ENCODE measurements around the gene TMEM217.

The TMEM217 gene

DNA sequence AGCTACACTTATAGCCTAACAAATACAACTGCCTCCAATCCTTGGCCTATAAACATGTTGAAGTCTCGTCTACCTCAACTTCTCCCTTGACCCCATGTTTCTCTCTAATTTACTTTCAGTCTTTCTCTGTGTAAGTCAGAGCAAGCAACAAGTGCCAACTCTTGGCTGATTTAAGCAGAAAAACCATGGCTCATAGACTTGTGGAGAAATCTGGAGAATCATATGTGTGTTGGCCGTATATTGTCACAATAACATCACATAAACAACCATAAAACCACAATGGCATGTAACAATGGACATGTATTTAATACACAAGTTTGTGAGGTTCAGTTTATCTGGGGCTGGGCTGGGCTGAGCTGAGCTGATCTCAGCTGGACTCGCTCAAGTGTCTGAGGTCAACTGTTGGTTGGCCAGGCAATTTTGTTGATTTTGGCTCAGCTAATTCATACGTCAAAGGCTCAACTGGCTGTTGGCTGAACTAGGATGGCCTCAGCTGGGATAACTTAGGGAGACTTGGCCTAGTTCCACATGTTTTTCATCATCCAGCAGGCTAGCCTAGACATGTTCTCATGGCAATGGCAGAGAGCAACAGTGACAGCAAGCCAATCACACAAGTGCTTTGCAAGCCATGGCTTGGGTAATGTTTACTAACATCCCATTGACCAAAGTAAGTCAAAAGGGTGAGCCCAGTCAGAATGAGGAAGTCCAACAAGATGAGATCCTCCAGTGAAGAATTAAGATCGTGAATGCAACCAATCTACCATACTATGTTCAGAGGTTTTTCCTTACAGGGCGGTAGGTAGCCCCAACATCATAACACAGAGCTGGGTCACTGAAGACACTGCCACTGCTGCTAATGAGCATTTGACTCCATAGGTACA lies 13.3 kb downstream of the TMEM217 start:
- no peak for DNase-seq (ENCODE audit: low read depth in 3 of 3, low spot score in 1 of 3)

DNA sequence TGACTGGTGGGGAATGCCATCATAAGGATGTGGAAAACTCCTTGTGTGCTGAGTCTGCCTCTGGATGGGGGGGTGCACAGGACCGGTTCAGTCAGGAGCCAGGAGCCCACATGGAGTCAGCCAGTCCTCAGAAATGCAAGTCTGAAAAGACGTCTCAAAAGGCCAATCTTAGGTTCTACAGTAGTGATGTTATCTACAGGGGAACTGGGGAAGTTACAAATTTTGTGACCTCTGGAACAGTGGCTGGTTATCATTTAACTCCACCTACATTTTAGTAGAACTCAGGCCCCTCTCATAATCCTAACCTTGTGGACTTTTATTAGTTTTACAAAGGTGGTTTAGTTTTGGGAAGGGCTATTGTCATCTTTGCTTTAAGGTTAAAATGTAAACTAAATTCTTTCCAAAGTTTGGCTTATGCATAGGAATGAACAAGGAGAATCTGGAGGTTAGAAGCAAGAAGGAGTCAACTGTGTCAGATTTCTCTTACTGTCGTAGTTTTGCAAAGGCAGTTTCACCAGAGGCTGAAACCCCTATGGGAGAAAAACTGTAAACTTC lies 14.1 kb downstream of the TMEM217 start:
- DNase-seq (ENCODE audit: low read depth in 3 of 3, low spot score in 1 of 3) = no peak

DNA sequence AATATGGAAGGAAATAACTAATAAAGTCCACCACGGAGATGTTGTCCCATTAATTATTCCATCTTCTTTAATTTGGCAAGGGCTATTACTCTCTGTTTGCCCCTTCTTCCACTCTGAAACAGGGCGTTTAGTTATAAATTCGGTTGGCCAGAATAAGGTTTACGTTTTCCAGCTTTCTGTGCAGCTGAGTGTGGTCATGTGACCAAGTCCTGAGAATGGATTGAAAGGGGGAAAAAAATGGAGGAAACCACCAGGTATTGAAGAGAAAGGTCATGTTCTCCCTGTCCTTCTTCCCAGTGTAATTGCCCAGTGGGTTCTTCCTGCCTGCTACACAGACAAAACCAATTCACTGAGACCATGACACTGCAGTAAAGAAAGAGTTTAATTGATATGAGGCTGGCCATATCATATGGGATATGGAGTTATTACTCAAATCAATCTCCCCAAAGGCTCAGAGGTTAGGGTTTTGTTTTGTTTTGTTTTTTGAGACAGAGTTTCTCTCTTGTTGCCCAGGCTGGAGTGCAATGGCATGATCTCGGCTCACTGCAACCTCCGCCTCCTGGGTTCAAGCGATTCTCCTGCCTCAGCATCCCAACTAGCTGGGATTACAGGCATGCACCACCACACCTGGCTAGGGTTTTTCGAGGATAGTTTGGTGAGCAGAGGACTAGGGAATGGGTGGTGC lies 14.7 kb downstream of the TMEM217 start:
- DNase-seq (ENCODE audit: low read depth in 3 of 3, low spot score in 1 of 3) = no peak

DNA sequence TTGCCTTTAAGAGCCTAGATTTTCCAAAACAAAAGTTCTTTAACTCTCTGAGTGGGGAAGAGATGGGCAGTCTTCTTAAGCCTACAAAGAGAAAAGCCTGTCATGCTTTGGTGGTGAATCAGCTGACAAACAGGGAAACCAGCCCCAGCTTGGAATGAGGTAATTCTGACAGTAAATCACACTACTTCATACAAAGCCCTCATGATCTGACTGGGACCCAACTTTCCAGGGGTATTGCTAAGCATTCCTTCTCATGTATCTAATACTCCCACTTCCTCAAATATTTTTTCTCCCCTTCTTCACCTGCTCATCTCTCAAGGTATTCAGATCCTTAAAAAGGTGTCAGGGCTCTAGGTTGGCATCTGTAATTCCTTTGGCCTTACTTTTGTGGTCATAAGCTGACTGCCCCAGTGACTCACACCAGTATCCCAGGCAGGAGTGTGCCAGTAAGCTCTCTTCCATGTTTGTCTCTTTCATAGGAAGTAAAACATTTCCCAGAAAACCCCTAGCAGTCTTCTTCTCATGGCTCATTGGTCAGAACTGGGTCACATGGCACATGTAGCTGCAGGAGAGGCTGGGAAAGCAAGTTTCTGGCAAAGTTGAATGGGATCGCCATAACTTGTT lies 15.4 kb downstream of the TMEM217 start:
- DNase-seq (ENCODE audit: low read depth in 3 of 3, low spot score in 1 of 3) = no peak

DNA sequence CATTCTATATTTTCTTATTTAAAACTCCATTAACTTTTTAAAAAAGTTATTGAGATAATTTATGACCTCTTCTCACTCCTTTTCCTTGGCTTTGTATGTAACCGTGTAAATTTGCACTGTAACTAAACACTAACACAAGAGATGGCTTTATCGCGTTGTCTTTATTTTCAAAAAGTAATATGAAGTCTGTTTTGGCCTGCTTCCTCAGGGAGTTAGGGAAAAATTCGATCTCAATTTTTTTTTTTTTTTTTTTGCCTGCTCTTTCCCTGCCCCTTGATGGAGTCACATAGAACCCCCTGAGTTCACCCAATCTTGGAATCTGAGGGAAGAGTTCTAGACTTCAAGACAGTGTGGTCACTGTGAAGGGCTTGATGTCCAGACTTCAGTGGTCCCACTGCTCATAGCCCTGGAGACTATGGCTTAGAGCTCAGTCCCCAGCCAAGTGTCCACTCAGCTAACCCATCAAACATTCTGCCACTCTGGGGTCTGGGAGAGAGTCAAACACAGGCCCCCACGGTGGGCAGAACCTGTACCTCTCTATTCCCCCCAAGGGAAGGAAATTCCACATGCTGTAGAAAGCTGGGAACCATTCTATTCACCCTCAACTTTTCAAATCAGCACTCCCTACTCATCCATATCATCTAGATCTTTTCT lies 16.0 kb downstream of the TMEM217 start:
- no peak for DNase-seq (ENCODE audit: low read depth in 3 of 3, low spot score in 1 of 3)

DNA sequence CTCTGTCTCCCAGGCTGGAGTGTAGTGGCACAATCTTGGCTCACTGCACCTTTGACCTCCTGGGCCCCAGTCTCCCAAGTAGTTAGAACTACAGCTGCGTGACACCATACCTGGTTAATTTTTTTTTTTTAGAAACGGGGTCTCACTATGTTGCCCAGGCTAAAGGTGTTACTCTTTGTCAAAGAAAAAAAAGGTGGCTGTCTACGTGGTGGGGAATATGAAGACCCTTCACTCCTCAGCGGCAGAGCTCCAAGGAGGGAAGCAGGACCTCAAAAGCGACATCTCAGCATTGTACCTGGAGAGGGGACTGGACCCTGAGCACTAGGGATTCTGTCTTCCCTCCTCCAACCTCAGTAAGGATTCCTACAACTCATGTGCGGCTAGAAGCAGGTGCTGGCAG lies 16.8 kb downstream of the TMEM217 start:
- no peak for DNase-seq (ENCODE audit: low read depth in 3 of 3, low spot score in 1 of 3)

DNA sequence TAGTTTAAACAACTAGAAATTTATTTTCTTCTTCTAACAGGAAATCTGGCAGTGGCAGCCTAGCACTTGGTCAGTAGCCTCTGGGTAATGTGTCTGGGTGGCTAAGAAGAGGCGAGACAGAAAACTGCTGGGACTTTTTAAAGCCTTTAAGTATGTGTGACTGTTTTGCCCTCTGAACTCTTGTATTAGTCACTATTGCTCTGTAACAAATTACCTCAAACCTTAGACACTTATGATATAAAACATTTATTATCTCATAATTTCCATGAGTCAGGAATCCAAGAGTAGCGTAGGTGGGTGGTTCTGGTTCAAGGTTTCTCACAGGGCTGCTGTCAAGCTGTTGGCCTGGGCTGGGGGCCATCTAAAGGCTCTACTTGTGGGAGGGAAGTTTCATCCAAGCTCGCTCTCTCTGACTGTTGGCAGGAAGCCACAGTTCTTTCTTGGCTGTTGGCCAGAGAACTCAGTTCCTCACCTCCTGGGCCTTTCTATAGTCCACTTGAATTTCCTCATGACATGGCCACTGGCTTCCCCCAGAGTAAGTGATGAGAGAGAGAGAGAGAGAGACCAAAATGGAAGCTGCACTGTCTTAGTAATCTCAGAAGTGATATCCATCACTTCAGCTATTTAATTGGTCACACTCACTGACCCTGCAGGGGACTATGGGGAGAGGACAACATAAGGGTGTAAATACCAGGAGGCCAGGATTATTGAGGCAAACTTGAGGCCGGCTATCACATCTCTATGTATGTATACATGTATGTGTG lies 17.8 kb downstream of the TMEM217 start:
- peak in 2 of 3 donors; percentile 26 to 60 for DNase-seq (ENCODE audit: low read depth in 3 of 3, low spot score in 1 of 3)

DNA sequence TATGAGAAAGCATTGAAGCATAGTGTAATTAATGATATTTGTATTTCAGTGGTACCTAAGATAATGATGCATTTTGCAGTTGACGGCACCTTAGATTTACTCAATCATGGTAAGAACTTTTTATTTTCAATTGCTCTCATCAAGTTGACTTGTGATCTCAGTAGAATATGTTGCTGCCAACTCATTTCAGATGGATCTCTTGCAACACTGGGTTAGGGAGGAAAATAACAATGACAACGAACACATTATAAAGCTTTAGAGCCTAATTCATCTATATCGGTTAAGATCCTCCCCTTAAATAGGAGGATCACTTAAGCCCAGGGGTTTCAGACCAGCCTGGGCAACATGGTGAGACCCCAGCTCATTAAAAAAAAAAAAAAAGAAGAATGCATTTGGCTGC lies 18.4 kb downstream of the TMEM217 start:
- DNase-seq (ENCODE audit: low read depth in 3 of 3, low spot score in 1 of 3) = no peak

DNA sequence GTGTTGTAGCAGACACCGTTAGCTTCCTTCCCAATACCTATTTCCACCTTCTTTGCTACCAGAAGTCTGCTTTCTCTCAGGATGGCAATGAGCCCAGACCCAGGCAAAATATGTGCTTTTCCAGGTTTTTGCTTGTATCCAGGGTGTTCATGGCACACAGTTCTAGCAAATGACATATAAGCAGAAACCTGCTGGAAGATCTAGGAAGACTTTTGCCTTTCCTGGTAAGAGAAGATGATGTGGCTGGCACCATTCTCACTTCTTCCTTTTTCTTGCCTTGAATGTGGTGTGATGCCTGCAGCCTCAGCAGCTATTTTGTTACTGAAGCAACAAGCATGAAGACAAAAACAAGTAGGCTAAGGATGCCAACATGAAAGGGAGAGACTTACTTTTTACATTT lies 19.6 kb downstream of the TMEM217 start:
- no peak for DNase-seq (ENCODE audit: low read depth in 3 of 3, low spot score in 1 of 3)

DNA sequence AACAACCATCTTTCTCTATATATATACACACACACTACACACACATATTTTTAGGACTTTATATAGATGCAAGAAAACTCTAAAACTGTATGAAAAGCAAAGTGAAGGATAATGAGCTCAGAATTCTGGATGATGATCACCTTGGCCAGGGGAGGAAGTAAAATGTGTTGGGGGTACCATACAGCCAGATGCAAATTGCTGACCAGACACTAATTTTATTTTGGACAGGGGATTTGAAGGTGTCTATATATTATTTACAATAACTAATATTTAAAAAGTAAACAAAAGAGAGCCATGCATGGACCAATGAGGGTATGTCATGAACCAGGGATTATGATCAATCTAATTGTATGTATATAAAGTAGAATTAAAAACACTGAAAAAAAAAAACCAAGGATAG lies 20.2 kb downstream of the TMEM217 start:
- no peak for DNase-seq (ENCODE audit: low read depth in 3 of 3, low spot score in 1 of 3)

DNA sequence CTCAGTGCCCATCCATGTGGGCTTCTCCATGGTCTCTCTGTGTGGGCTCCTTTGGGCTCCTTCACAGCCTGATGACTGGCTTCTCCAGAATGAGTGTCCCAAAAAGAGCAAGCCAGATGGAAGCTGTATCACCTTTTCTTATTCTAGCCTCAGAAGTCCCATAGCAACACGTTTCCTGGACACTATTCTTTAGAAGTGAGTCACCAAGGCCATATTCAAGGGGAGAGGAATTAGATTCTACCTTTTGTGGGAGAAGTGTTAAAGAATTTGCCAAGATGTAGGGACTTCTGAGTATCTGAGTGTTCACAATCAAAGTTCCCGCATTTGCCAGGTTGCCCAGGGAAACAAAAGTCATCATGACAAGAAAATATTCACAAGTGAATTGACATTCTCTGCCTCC lies 21.0 kb downstream of the TMEM217 start:
- no peak for DNase-seq (ENCODE audit: low read depth in 3 of 3, low spot score in 1 of 3)

DNA sequence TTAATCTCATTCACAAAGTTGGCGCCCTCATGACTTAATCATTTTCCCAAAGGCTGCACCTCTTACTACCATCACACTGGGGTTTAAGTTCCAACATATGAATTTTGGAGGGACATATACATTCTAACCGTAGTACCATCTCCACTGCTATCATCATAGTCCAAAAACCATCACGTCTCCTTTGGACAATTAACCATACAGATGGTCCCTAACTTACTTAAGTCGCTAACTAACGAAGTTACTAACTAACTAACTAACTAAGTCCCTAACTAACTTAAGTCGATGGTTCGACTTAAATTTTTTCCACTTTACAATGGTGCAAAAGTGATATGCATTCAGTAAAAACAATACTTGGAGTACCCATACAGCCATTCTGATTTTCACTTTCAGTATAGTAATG lies 24.4 kb downstream of the TMEM217 start:
- DNase-seq (ENCODE audit: low read depth in 3 of 3, low spot score in 1 of 3) = no peak

DNA sequence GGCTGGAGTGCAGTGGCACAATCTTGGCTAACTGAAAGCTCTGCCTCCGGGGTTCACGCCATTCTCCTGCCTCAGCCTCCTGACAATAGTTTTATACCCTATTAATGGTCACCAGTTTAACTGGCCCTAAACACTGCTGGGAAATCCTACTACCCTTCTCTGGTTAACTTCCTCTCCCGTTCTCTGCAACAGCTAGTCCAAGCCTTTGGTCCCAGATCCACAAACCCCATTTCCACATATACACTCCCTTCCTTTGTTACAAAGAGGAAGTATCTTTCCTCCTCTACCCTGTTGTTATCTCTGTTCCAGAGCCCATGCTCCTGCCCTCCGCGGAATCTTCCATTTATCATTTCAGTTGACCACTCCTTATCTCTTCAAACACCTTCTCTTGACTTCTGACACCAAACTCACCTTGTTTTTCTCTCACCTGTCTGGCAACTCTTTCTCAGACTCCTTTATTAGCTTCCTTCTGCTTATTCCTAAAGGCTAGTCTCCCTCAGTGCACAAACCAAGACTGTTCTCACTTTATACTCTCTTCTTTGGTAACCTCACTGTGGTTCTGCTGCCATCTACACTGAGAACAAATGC lies 25.4 kb downstream of the TMEM217 start:
- no peak for DNase-seq (ENCODE audit: low read depth in 3 of 3, low spot score in 1 of 3)

DNA sequence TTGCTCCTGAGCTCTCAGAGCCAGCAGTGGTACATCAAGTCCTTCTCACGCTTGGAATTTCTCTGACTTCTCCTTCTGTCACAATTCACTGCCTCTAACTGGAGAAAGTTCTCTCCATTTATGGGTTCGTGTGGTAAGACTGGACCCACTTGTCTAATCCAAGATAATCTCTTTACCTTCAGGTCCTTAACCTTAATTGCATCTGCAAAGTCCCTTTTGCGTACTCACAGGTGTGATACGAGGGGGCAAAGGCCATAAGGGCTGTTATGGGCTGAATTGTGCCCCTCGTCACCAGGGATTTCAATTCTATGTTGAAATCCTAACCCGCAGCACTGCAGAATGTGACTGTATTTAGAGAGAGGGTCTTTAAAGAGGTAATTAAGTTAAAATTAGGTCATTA lies 27.8 kb downstream of the TMEM217 start:
- DNase-seq (ENCODE audit: low read depth in 3 of 3, low spot score in 1 of 3) = no peak

DNA sequence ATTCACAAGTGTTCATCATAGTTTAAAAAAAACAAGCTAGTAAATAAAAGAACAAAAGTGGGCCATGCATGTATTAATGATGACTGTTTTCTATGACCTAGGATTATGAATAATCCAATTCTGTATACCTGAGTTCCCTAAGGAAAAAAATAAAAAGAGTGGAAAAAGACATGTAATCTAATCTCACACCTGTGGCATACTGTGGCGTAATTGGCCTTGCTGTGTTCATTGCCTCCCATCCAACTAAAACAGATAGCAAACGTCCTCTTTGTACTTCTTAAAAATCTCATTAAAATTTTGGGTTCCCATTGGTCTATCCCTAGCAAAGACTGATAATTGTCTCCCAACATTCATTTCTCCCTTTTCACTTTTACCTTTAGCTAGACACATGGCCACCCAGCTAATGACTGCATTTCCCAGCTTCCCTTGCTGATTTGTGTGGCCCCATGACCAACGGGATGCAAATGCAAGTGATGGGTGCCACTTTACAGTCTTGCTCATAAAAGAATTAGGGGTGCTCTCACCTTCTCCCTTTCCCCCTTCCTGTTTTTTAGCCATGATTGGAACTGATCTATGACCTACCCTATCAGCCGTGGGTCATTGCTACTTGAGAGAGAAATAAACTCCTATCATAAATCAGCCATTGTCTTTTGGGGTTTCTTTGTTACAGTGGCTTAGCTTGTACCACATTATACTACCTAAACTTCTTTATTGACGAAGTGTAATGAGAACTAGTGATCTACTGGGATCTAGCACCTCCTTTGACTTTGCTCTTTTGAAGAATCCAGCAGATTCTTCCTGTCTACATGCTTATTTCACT lies 32.4 kb downstream of the TMEM217 start:
- DNase-seq (ENCODE audit: low read depth in 3 of 3, low spot score in 1 of 3) = no peak

DNA sequence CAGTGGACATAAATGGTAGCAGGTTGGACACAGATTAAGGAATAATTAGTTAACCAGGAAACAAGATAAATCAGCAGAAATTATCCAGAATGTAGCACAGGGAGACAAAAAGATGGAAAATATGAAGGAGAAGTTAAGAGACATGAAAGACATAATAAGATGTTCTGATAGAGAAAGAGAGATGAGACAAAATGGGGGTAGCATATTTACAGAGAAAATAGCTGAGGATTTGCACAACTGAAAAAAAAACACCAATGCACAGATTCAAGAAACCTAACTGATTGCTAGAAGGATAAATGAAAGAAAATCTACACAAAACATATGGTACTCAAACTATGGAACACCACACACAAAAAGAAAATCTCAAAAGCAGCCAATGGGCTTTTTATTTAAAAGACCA lies 35.0 kb downstream of the TMEM217 start:
- no peak for DNase-seq (ENCODE audit: low read depth in 3 of 3, low spot score in 1 of 3)

DNA sequence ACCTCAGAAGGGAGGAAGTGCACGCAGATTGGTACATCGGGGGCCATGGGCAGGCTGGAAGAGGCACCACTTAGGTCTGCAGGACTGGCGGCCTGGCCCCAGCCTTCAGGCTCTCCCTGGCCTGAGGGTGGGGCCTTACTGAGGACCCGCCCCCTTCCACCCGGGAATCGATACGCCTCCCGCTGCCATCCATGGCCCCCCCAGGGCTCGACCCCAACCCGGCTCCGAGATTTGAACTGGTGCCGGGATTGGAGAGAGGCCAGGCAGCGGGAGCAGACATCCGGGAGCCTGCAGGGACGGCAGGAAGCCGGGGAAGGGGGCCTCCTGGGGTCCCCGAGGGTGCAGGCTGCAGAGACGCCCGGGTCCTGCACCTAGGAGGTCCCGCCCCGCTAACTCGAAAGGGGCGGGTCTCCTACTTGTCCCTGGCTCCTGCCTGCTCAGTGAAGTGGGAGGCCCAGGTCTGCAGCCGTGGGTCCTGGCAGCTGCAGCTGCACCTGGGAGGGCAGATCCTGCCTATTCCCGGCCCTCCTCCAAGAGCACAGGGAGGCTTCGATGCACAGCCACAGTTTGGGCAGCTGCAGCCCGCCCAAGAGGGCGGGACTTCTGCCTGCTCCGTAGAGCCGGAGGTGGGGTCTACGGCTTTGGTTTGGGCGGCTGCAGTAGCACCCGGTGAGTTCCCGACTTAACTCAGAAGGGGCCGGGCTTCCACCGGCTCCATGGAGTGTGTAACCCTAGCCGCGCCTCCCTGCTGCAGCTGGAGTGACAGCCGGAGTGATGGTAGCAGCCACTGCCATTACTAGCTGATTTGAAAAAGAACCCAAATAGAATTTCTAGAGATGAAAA lies 35.6 kb downstream of the TMEM217 start:
- peak; percentile 26 to 38 (median 38) for DNase-seq (ENCODE audit: low read depth in 3 of 3, low spot score in 1 of 3)

DNA sequence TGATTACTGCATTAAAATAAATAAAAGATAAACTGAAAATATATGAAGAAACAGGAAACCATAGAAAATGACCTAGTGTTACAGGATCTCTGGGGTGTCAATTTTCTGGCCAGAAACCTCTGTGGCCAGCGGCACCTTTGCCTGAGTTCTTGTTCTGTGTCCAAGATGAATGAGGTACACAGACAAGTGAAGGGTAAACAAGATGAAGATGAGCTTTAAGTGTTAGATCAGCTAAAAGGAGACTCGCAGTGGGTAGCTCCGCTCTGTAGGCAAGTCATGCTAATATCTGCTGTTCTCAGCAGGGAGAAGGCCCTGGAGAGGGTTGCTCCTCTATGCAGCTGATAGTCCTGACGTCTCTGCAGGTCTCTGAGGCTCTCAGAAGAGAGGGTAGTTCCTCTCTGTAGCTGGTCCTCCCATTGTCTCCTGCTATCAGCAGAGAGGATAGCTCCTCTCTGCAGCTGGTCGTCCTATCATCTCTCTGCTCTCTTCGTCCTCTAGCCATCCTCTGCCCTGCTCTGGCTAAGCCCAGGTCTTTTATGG lies 36.3 kb downstream of the TMEM217 start:
- DNase-seq (ENCODE audit: low read depth in 3 of 3, low spot score in 1 of 3) = no peak
